ENCODE data around the gene SNUPN. TPM values are rescaled to one million over a fixed set of nuclear protein-coding genes. Genes with fewer than 3 reads are reported as not detected.
"Not testable (repeated sequence)": the region's sequence is repeated elsewhere in the genome, so short reads cannot be mapped to it uniquely, and the experiment has no call there.

SNUPN gene
- total and polyA plus RNA-seq, 4 donors: 19.1 to 24.6 (median 21.1) TPM

GRCh38 chr15:75583701-75584100 is 41.8 kb downstream of the SNUPN start:
- Histone ChIP-seq H3K36me3 (ENCODE audit: control insufficient read depth in 4 of 4, insufficient read depth in 4 of 4, low read length in 4 of 4) (peaks cover 0 to 1% (median 0%) of the 10 kb centered on the region in 4 donors), H3K9ac (ENCODE audit: insufficient read depth in 1 of 2, low read length in 2 of 2) (no peak overlapping the region), H3K27me3 (ENCODE audit: control insufficient read depth in 3 of 3, insufficient read depth in 3 of 3, low read length in 2 of 3) (no peaks in the 10 kb centered on the region), H3K4me1 (ENCODE audit: control insufficient read depth in 5 of 5, insufficient read depth in 5 of 5, low read length in 5 of 5) (peaks cover 0 to 2% (median 0%) of the 10 kb centered on the region in 5 donors), H3K4me3 (no peak overlapping the region), H3K9me3 (ENCODE audit: control insufficient read depth in 4 of 4, insufficient read depth in 3 of 4, low read length in 3 of 4) (no peaks in the 10 kb centered on the region), H3K27ac (ENCODE audit: low read depth in 1 of 2, low read length in 1 of 2) (no peak overlapping the region)
- no peak for DNase-seq
- ATAC-seq (ENCODE audit: insufficient read depth, low FRiP score): no peak
- no peak for TF ChIP-seq CTCF (IDR thresholded peaks at IDR 0.05; ENCODE audit: control extremely low read depth, extremely low read depth)
- WGBS, 2 donors: 83 to 93% methylated on average over 5 of the region's 5 CpGs

GRCh38 chr15:75582943-75583342 is 42.6 kb downstream of the SNUPN start:
- not testable (repeated sequence) for ATAC-seq (ENCODE audit: insufficient read depth, low FRiP score); H3K9me3 ChIP-seq (ENCODE audit: control insufficient read depth in 4 of 4, insufficient read depth in 3 of 4, low read length in 3 of 4); DNase-seq; H3K9ac ChIP-seq (ENCODE audit: insufficient read depth in 1 of 2, low read length in 2 of 2); H3K27me3 ChIP-seq (ENCODE audit: control insufficient read depth in 3 of 3, insufficient read depth in 3 of 3, low read length in 2 of 3); H3K27ac ChIP-seq (ENCODE audit: low read depth in 1 of 2, low read length in 1 of 2); H3K36me3 ChIP-seq (ENCODE audit: control insufficient read depth in 4 of 4, insufficient read depth in 4 of 4, low read length in 4 of 4); H3K4me1 ChIP-seq (ENCODE audit: control insufficient read depth in 5 of 5, insufficient read depth in 5 of 5, low read length in 5 of 5); H3K4me3 ChIP-seq
- WGBS, 2 donors: 96 to 98% methylated on average over 5 of the region's 5 CpGs

- 1% methylated on average over 56 to 78 of the region's 78 CpGs for WGBS, 2 donors
- Histone ChIP-seq H3K9me3 (ENCODE audit: control insufficient read depth in 4 of 4, insufficient read depth in 3 of 4, low read length in 3 of 4) (no peaks in the 10 kb centered on the region), H3K4me1 (ENCODE audit: control insufficient read depth in 5 of 5, insufficient read depth in 5 of 5, low read length in 5 of 5) (peaks cover 0 to 11% (median 0%) of the 10 kb centered on the region in 5 donors), H3K27me3 (ENCODE audit: control insufficient read depth in 3 of 3, insufficient read depth in 3 of 3, low read length in 2 of 3) (no peaks in the 10 kb centered on the region), H3K27ac (ENCODE audit: low read depth in 1 of 2, low read length in 1 of 2) (peak within 1 kb of the TSS; percentile 88 to 94), H3K9ac (ENCODE audit: insufficient read depth in 1 of 2, low read length in 2 of 2) (peak within 1 kb of the TSS; percentile 41 to 68), H3K36me3 (ENCODE audit: control insufficient read depth in 4 of 4, insufficient read depth in 4 of 4, low read length in 4 of 4) (no peaks in the 10 kb centered on the region), H3K4me3 (peak within 1 kb of the TSS; percentile 94)
- ATAC-seq (ENCODE audit: insufficient read depth, low FRiP score) (peak; percentile 86), DNase-seq (peak; percentile 92 to 94 (median 93))
- TF ChIP-seq CTCF (IDR thresholded peaks at IDR 0.05; ENCODE audit: control extremely low read depth, extremely low read depth): no peak
Measured at GRCh38 chr15:75578948-75579920, 46.3 kb downstream of the SNUPN start, which contains the start of gene PTPN9. Gene PTPN9 (minus strand): TSS chr15:75579315. CDS start chr15:75578776, 539 bp downstream.
